K562 (cell line): Measurements from ENCODE around the gene CYP17A1. TPM values are rescaled to one million over a fixed set of nuclear protein-coding genes. Genes with fewer than 3 reads are reported as not detected.

Experiments
- ATAC-seq: fragments of 200-7000 bp; cut with Tn5 transposase; 3 replicates; pipeline ENCODE4 v1.9.1; 2020; ENCODE audit warnings: moderate library complexity
- BruUV-seq: library from RNA; stranded (reverse); fragments of 400-500 nt; replicated peaks from 2 replicates; lab custom pipeline; 2021; lab: Mats Ljungman, UMichigan
- CTCF ChIA-PET: fragments of 300-600 bp; formaldehyde crosslinking; extraction: SDS; loops from one replicate; lab custom pipeline; 2021; ENCODE audit warnings: low intra/inter-chr PET ratio; lab: Yijun Ruan, JAX
- POLR2A ChIA-PET: fragments of 300-600, 350-650 bp; sonication (Branson Sonifier 250); formaldehyde crosslinking; extraction: SDS; loops from one replicate; lab custom pipeline; 2021; ENCODE audit warnings: antibody characterized with exemption, inconsistent platforms; lab: Yijun Ruan, JAX
- DNase-seq, 4 experiments: peaks; one replicate each; pipeline versions ENCODE4 v3.0.0 to v3.0.0-alpha.2; 2011 to 2018; ENCODE audit warnings: low spot score in 3 of 4, mixed read lengths in 3 of 4; ENCODE audit errors: extremely low read depth in 1 of 4
- FAIRE-seq: peaks from 2 replicates; lab custom pipeline; 2011; peaks lifted over from hg19 to GRCh38; lab: Jason Lieb, UNC
- H2AFZ ChIP-seq: 2 replicates; pipeline ENCODE4 v1.6.0; 2011; ENCODE audit warnings: low read depth, low read length, control low read depth, inconsistent platforms
- H3K27ac ChIP-seq: fragments of 200-600 bp; 3 replicates; pipeline ENCODE4 v1.8.0; 2011; ENCODE audit warnings: low read depth, mild to moderate bottlenecking, control low read depth, inconsistent platforms, low read length, moderate library complexity, mixed read lengths; ENCODE audit errors: extremely low read depth
- H3K27me3 ChIP-seq, 2 experiments: fragments of 300-600 bp in 1 of 2; 2 replicates in 1 of 2; 3 replicates in 1 of 2; pipeline versions ENCODE4 v1.6.0 to v1.8.0; 2011; ENCODE audit warnings: inconsistent platforms in 2 of 2, low read length in 2 of 2, mild to moderate bottlenecking in 1 of 2, mixed read lengths in 1 of 2, moderate library complexity in 1 of 2; ENCODE audit not compliant: control insufficient read depth in 2 of 2, insufficient read depth in 2 of 2
- H3K36me3 ChIP-seq: fragments of 300-600 bp; 3 replicates; pipeline ENCODE4 v1.8.0; 2011; ENCODE audit warnings: mild to moderate bottlenecking, low read length, inconsistent platforms; ENCODE audit not compliant: control insufficient read depth, insufficient read depth
- H3K4me1 ChIP-seq, 2 experiments: fragments of 200-600 bp in 1 of 2; replicated peaks in 1 of 2; 2 replicates in 1 of 2; 3 replicates in 1 of 2; pipeline versions ENCODE4 v1.5.1 to v1.8.0; 2011; ENCODE audit warnings: inconsistent platforms in 2 of 2, low read length in 2 of 2, mild to moderate bottlenecking in 1 of 2, mixed read lengths in 1 of 2, moderate library complexity in 1 of 2; ENCODE audit not compliant: control insufficient read depth in 2 of 2, insufficient read depth in 2 of 2
- H3K4me2 ChIP-seq: 2 replicates; pipeline ENCODE4 v1.6.1; 2011; ENCODE audit warnings: low read length, control low read depth, inconsistent platforms, mixed read lengths; ENCODE audit not compliant: insufficient read depth
- H3K4me3 ChIP-seq: fragments of 200-600 bp; sonication (generic), shearing (Covaris generic); 2 replicates; pipeline ENCODE4 v1.5.1; 2016; ENCODE audit warnings: control low read depth, inconsistent platforms
- H3K79me2 ChIP-seq: fragments of 200-600 bp; 3 replicates; pipeline ENCODE4 v1.8.0; 2011; ENCODE audit warnings: low read length, inconsistent platforms; ENCODE audit not compliant: control insufficient read depth, insufficient read depth
- H3K9ac ChIP-seq, 2 experiments: 2 replicates each; pipeline versions ENCODE4 v1.6.0 to v1.6.1; 2011; ENCODE audit warnings: low read depth in 2 of 2, low read length in 2 of 2, control low read depth in 1 of 2, inconsistent platforms in 1 of 2, mild to moderate bottlenecking in 1 of 2, mixed read lengths in 1 of 2; ENCODE audit not compliant: insufficient read depth in 1 of 2
- H3K9me1 ChIP-seq: one replicate; pipeline ENCODE4 v1.6.0; 2011; ENCODE audit warnings: inconsistent platforms, mild to moderate bottlenecking, low read length, moderate library complexity; ENCODE audit not compliant: control insufficient read depth, insufficient read depth
- H3K9me3 ChIP-seq: replicated peaks from 2 replicates; pipeline ENCODE4 v1.5.1; 2011; ENCODE audit warnings: low read depth, low read length, inconsistent platforms; ENCODE audit not compliant: control insufficient read depth, insufficient read depth
- H4K20me1 ChIP-seq: replicated peaks from 2 replicates; pipeline ENCODE4 v1.6.1; 2011; ENCODE audit warnings: low read length, inconsistent platforms, mixed read lengths; ENCODE audit not compliant: control insufficient read depth, insufficient read depth
- BRCA1 ChIP-seq, 2 experiments: fragments of 450-650 bp in 1 of 2; sonication (generic) in 1 of 2; formaldehyde crosslinking in 1 of 2; IDR thresholded peaks; 2 replicates each; pipeline versions ENCODE4 v1.5.0 to v1.6.1; 2017 to 2020; ENCODE audit warnings: mild to moderate bottlenecking in 1 of 2, missing genetic modification reagents in 1 of 2
- HDGF ChIP-seq: fragments of 450-650 bp; IDR thresholded peaks from 2 replicates; pipeline ENCODE4 v1.6.1; 2016
- LARP7 ChIP-seq: fragments of 450-650 bp; IDR thresholded peaks from 2 replicates; pipeline ENCODE4 v1.6.1; 2016
- MIER1 ChIP-seq: fragments of 450-650 bp; IDR thresholded peaks from 2 replicates; pipeline ENCODE4 v1.6.1; 2016; ENCODE audit warnings: antibody characterized with exemption, mild to moderate bottlenecking, low read depth
- POLR2H ChIP-seq: IDR thresholded peaks from 2 replicates; pipeline ENCODE4 v1.6.1; 2016; ENCODE audit warnings: missing genetic modification characterization, low read depth, mild to moderate bottlenecking, control low read depth, missing compliant biosample characterization, moderate library complexity
- TAF9B ChIP-seq: fragments of 450-650 bp; IDR thresholded peaks from 2 replicates; pipeline ENCODE4 v1.6.1; 2018; ENCODE audit warnings: mild to moderate bottlenecking; ENCODE audit not compliant: partially characterized antibody
- ZBTB17 ChIP-seq: fragments of 450-650 bp; formaldehyde crosslinking; IDR thresholded peaks from 2 replicates; pipeline ENCODE4 v1.4.0; 2020; ENCODE audit warnings: mild to moderate bottlenecking
- ZNF175 ChIP-seq: fragments of 200-800 bp; sonication (Bioruptor generic); IDR thresholded peaks from 2 replicates; pipeline ENCODE4 v1.6.1; 2016; ENCODE audit warnings: low read depth, mild to moderate bottlenecking, missing genetic modification characterization, missing compliant biosample characterization
- ZNF740 ChIP-seq, 3 experiments: fragments of 200-800 bp in 1 of 3; sonication (Bioruptor generic) in 1 of 3; sonication (generic) in 1 of 3; formaldehyde crosslinking in 1 of 3; IDR thresholded peaks; 2 replicates each; pipeline versions ENCODE4 v1.6.1 to v1.8.0; 2016 to 2022; ENCODE audit warnings: mild to moderate bottlenecking in 2 of 3, missing compliant biosample characterization in 2 of 3, missing genetic modification characterization in 2 of 3, missing genetic modification reagents in 1 of 3
- ZNF785 ChIP-seq: fragments of 250-450 bp; sonication (Bioruptor Pico); IDR thresholded peaks from 2 replicates; pipeline ENCODE4 v1.4.0; 2020; ENCODE audit warnings: mild to moderate bottlenecking
- WGBS: fragments of 100-300 bp; shearing (Covaris generic); methylation state at CpG from one replicate; pipeline ENCODE4 v1.1.6; 2016; ENCODE audit warnings: low coverage, mixed read lengths; ENCODE audit not compliant: insufficient coverage; ENCODE audit errors: missing lambda C conversion rate; 5-methylcytosine and 5-hydroxymethylcytosine counted together
- in situ Hi-C: fragments of 300-500 bp; cut with MboI; formaldehyde crosslinking; loops from 4 replicates; pipeline ENCODE4 v1.15.0; 2018; ENCODE audit warnings: inconsistent platforms, mixed read lengths
- intact Hi-C: fragments of 100-400 bp; cut with micrococcal nuclease; formaldehyde crosslinking; loops from 2 replicates; pipeline ENCODE4 v1.14.2; 2022
- polyA plus RNA-seq, 8 experiments: library from polyadenylated mRNA; depleted of rRNA in 4 of 8; stranded (reverse) in 5 of 8; unstranded in 3 of 8; fragments of >200 nt; fragmentation: Nextera tagmentation in 2 of 8; fragmentation: Illumina TruSeq in 1 of 8; extraction: Ambion mirVana in 2 of 8; extraction: Trizol in 1 of 8; gene quantifications; 2 replicates each; pipeline versions ENCODE4 v1.2.1 to v1.2.3, GENCODE V29; 2011 to 2014; ENCODE audit warnings: inconsistent platforms in 1 of 8, missing spikeins in 1 of 8
- total RNA-seq, 7 experiments: library from RNA; depleted of rRNA in 6 of 7; stranded (reverse); fragments of >200 nt in 6 of 7; fragmentation: Illumina TruSeq in 2 of 7; extraction: Trizol in 2 of 7; gene quantifications; 2 replicates each; pipeline versions ENCODE4 v1.2.1 to v1.2.3, GENCODE V29; 2011 to 2021; ENCODE audit warnings: low replicate concordance in 1 of 7
- TF ChIP-seq, protein P1 (sequence below), 2 experiments: IDR thresholded peaks in 1 of 2; conservative IDR thresholded peaks in 1 of 2; 2 replicates each; pipeline ENCODE4 v1.6.1; 2016; ENCODE audit warnings: low read depth in 2 of 2, mild to moderate bottlenecking in 1 of 2, missing compliant biosample characterization in 1 of 2, missing genetic modification characterization in 1 of 2, moderate library complexity in 1 of 2

The CYP17A1 gene
- total and polyA plus RNA-seq, 9 of the 15 experiments (the other 6 are each of a cell fraction or from before 2014, with no cell fraction given), result 2.3 TPM; not detected in 8

DNA sequence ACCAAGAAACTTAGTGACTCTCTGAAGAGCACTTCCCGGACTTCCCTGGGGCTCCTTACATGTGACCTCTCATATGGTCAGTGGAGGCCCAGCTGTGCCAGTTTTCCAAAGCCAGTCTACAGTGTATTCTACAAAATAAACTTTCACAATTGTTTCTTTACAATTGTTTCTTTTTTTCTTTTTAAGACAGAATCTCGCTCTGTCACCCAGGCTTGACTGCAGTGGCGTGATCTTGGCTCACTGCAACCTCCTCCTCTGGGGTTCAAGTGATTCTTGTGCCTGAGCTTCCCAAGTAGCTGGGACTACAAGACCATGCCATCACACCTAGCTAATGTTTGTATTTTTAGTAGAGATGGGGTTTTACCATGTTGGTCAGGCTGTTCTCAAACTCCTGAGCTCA, 25.9 kb downstream of the CYP17A1 start:
- no peak overlapping the region for H3K4me3 ChIP-seq
- no TSS peak for BruUV-seq
- no peaks in the 10 kb centered on the region for H3K9me3 ChIP-seq
- peaks cover 2% of the 10 kb centered on the region for H3K9me1 ChIP-seq
- POLR2A ChIA-PET, result no interaction called here
- H3K9ac ChIP-seq, result no peak overlapping the region
- H2AFZ ChIP-seq, result no peak overlapping the region
- in situ Hi-C loops, result no loop called here
- peaks cover 36% of the 10 kb centered on the region; the same call in 2 of the 3 replicates for H3K36me3 ChIP-seq
- whole genome bisulfite sequencing, result 95% methylated on average over 2 of the region's 3 CpGs
- CTCF ChIA-PET, result no interaction called here
- H3K4me2 ChIP-seq, result no peak overlapping the region
- no peak overlapping the region for H3K27ac ChIP-seq
- DNase-seq (no peak), FAIRE-seq (no peak), ATAC-seq (no peak)
- H3K79me2 ChIP-seq, result no peaks in the 10 kb centered on the region; the same call in 2 of the 3 replicates
- no peaks in the 10 kb centered on the region for H3K27me3 ChIP-seq
- no peak for TF ChIP-seq ZNF785
- no peak for TF ChIP-seq BRCA1 (IDR thresholded peaks at IDR 0.05)
- no peak for TF ChIP-seq BRCA1 (CRISPR knock-in tag; IDR thresholded peaks at IDR 0.05)
- TF ChIP-seq MIER1, result no peak
- TF ChIP-seq TAF9B, result no peak
- no peak for TF ChIP-seq ZNF740 (CRISPR knock-in tag; IDR thresholded peaks at IDR 0.05)
- no peak for TF ChIP-seq ZNF740 (tag; IDR thresholded peaks at IDR 0.05)
- no peak for TF ChIP-seq ZNF175 (CRISPR knock-in tag)
- no peak for TF ChIP-seq POLR2H
- no peak for TF ChIP-seq LARP7
- TF ChIP-seq HDGF, result no peak
- TF ChIP-seq, protein P1, sequence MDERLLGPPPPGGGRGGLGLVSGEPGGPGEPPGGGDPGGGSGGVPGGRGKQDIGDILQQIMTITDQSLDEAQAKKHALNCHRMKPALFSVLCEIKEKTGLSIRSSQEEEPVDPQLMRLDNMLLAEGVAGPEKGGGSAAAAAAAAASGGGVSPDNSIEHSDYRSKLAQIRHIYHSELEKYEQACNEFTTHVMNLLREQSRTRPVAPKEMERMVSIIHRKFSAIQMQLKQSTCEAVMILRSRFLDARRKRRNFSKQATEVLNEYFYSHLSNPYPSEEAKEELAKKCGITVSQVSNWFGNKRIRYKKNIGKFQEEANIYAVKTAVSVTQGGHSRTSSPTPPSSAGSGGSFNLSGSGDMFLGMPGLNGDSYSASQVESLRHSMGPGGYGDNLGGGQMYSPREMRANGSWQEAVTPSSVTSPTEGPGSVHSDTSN (CRISPR knock-in tag; IDR thresholded peaks at IDR 0.05; ENCODE audit: low read depth), result no peak
- TF ChIP-seq, protein P1 (tag; conservative IDR thresholded peaks at IDR 0.05; ENCODE audit: low read depth), result no peak
- TF ChIP-seq ZBTB17 (CRISPR knock-in tag), result no peak
- H4K20me1 ChIP-seq, result no peaks in the 10 kb centered on the region
- intact Hi-C loops, result loop anchor here (5.0 kb wide), 1 partner anchor 49 kb away; no protein-coding TSS in a partner anchor
- peaks cover 26 to 39% of the 10 kb centered on the region in 2 experiments for H3K4me1 ChIP-seq
